ENCODE measurements around the gene KRTAP10-1. TPM values are rescaled to one million over a fixed set of nuclear protein-coding genes. Genes with fewer than 3 reads are reported as not detected.

KRTAP10-1 gene
- total and polyA plus RNA-seq, 7 donors, result not detected

GRCh38 chr21:44529011-44529421 lies 11.0 kb downstream of the KRTAP10-1 start:
- H3K4me3 ChIP-seq, result no peak overlapping the region
- TF ChIP-seq POLR2AphosphoS5 (IDR thresholded peaks at IDR 0.05), result no peak
- TF ChIP-seq POLR2A (IDR thresholded peaks at IDR 0.05), result no peak
- no peak for TF ChIP-seq EP300 (IDR thresholded peaks at IDR 0.05)
- no peak for TF ChIP-seq CTCF (IDR thresholded peaks at IDR 0.05)
- no peaks in the 10 kb centered on the region for H3K4me1 ChIP-seq
- peaks cover 0 to 17% (median 0%) of the 10 kb centered on the region in 3 donors for H3K27me3 ChIP-seq
- DNase-seq, result peak; percentile 42
- no peak overlapping the region for H3K27ac ChIP-seq
- intact Hi-C loops (cut with DNase I), result no loop called here
- H3K9me3 ChIP-seq, result no peaks in the 10 kb centered on the region
- 90 to 91% methylated on average over 17 of the region's 17 CpGs for WGBS, 2 donors
- no peaks in the 10 kb centered on the region for H3K36me3 ChIP-seq

- H3K4me3 ChIP-seq, result no peak overlapping the region
- DNase-seq, result no peak
- TF ChIP-seq POLR2AphosphoS5 (IDR thresholded peaks at IDR 0.05) (no peak), POLR2A (IDR thresholded peaks at IDR 0.05) (no peak), CTCF (IDR thresholded peaks at IDR 0.05) (no peak), EP300 (IDR thresholded peaks at IDR 0.05) (no peak)
- no peaks in the 10 kb centered on the region for H3K9me3 ChIP-seq
- H3K27me3 ChIP-seq, result peaks cover 0 to 17% (median 0%) of the 10 kb centered on the region in 3 donors
- no peaks in the 10 kb centered on the region for H3K36me3 ChIP-seq
- WGBS, 2 donors, result 84 to 86% methylated on average over 10 of the region's 10 CpGs
- intact Hi-C loops (cut with DNase I), result no loop called here
- H3K4me1 ChIP-seq, result no peaks in the 10 kb centered on the region
- no peak overlapping the region for H3K27ac ChIP-seq
Measured at GRCh38 chr21:44528634-44528995, 11.4 kb downstream of the KRTAP10-1 start.

- TF ChIP-seq POLR2AphosphoS5 (IDR thresholded peaks at IDR 0.05) (no peak), CTCF (IDR thresholded peaks at IDR 0.05) (no peak), POLR2A (IDR thresholded peaks at IDR 0.05) (no peak), EP300 (IDR thresholded peaks at IDR 0.05) (no peak)
- peak; percentile 49 for DNase-seq
- Histone ChIP-seq H3K36me3 (no peaks in the 10 kb centered on the region), H3K9me3 (no peaks in the 10 kb centered on the region), H3K27ac (no peak overlapping the region), H3K27me3 (peaks cover 0 to 16% (median 0%) of the 10 kb centered on the region in 3 donors), H3K4me3 (no peak overlapping the region), H3K4me1 (no peaks in the 10 kb centered on the region)
- WGBS, 2 donors, result 78 to 84% methylated on average over 18 of the region's 18 CpGs
- intact Hi-C loops (cut with DNase I), result no loop called here
Measured at GRCh38 chr21:44527983-44528633, 11.9 kb downstream of the KRTAP10-1 start.

- H3K27ac ChIP-seq, result no peak overlapping the region
- no peak for TF ChIP-seq CTCF (IDR thresholded peaks at IDR 0.05)
- no peak for TF ChIP-seq POLR2AphosphoS5 (IDR thresholded peaks at IDR 0.05)
- H3K9me3 ChIP-seq, result no peaks in the 10 kb centered on the region
- H3K4me1 ChIP-seq, result no peaks in the 10 kb centered on the region
- H3K27me3 ChIP-seq, result peaks cover 0 to 10% (median 0%) of the 10 kb centered on the region in 3 donors
- WGBS, 2 donors, result 87 to 89% methylated on average over 37 of the region's 37 CpGs
- H3K36me3 ChIP-seq, result no peaks in the 10 kb centered on the region
- no peak overlapping the region for H3K4me3 ChIP-seq
- intact Hi-C loops (cut with DNase I), result no loop called here
- peak; percentile 32 for DNase-seq
Measured at GRCh38 chr21:44527156-44527982, 12.6 kb downstream of the KRTAP10-1 start.
